NT2/D1 (cell line): ENCODE data around the gene CACNA1C.

Experiments used
- YY1 ChIP-seq: IDR thresholded peaks from 2 replicates; pipeline ENCODE4 v1.6.1; 2011; ENCODE audit not compliant: insufficient read length, insufficient read depth
- ZNF274 ChIP-seq: IDR thresholded peaks from 2 replicates; pipeline ENCODE4 v1.6.1; 2011; ENCODE audit warnings: mild to moderate bottlenecking, low read depth, low read length

GRCh38 chr12:2528001-2528400 is 475.2 kb downstream of the CACNA1C start:
- no peak for TF ChIP-seq YY1
- no peak for TF ChIP-seq ZNF274
